ENCODE data around the gene CD38.

GRCh38 chr4:15837591-15837990 is 59.5 kb downstream of the CD38 start:
- TF ChIP-seq EP300 (IDR thresholded peaks at IDR 0.05), result no peak
- no peak for TF ChIP-seq POLR2A (IDR thresholded peaks at IDR 0.05)
- TF ChIP-seq CTCF (IDR thresholded peaks at IDR 0.05), result no peak
- no peak for TF ChIP-seq POLR2AphosphoS5 (IDR thresholded peaks at IDR 0.05)

Measured in suprapubic skin (tissue), 4 donors.